Measurements from ENCODE around the gene ZSWIM6.

DNA sequence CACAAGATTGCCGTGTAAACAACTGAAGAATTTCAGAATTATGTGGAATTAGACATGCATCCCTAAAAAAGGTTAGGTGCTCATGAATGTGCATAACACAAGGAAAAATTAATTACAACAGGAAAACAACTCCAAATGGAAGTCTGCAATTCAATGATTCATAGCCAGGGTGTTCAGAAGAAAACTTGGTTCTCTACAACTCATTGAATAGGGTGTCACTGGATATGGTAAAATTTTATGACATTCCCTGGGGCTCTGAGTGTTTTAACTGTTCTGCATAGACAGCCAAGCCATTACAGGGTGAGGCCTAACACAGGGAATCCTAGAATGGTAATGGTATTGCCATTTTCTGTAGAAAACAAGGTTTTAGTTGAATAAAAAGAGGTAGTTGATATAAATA lies 24.4 kb upstream of the ZSWIM6 start:
- no peak for TF ChIP-seq ESRRA (IDR thresholded peaks at IDR 0.05; ENCODE audit: borderline replicate concordance, low read length)
- no peak for TF ChIP-seq SMC3 (IDR thresholded peaks at IDR 0.05)
- TF ChIP-seq, protein P1, sequence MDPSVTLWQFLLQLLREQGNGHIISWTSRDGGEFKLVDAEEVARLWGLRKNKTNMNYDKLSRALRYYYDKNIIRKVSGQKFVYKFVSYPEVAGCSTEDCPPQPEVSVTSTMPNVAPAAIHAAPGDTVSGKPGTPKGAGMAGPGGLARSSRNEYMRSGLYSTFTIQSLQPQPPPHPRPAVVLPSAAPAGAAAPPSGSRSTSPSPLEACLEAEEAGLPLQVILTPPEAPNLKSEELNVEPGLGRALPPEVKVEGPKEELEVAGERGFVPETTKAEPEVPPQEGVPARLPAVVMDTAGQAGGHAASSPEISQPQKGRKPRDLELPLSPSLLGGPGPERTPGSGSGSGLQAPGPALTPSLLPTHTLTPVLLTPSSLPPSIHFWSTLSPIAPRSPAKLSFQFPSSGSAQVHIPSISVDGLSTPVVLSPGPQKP (IDR thresholded peaks at IDR 0.05; ENCODE audit: low read depth, low read length): no peak
